HG03432 (cell line): Measurements from ENCODE around the gene TP53BP2.
"Not testable (repeated sequence)": the region's sequence is repeated elsewhere in the genome, so short reads cannot be mapped to it uniquely, and the experiment has no call there.

ENCODE experiments used
- ATAC-seq: cut with Tn5 transposase; IDR thresholded peaks from one replicate; pipeline ENCODE4 v1.9.1; 2021; ENCODE audit warnings: mild to moderate bottlenecking, moderate library complexity; ENCODE audit not compliant: unreplicated experiment

TP53BP2 gene

DNA sequence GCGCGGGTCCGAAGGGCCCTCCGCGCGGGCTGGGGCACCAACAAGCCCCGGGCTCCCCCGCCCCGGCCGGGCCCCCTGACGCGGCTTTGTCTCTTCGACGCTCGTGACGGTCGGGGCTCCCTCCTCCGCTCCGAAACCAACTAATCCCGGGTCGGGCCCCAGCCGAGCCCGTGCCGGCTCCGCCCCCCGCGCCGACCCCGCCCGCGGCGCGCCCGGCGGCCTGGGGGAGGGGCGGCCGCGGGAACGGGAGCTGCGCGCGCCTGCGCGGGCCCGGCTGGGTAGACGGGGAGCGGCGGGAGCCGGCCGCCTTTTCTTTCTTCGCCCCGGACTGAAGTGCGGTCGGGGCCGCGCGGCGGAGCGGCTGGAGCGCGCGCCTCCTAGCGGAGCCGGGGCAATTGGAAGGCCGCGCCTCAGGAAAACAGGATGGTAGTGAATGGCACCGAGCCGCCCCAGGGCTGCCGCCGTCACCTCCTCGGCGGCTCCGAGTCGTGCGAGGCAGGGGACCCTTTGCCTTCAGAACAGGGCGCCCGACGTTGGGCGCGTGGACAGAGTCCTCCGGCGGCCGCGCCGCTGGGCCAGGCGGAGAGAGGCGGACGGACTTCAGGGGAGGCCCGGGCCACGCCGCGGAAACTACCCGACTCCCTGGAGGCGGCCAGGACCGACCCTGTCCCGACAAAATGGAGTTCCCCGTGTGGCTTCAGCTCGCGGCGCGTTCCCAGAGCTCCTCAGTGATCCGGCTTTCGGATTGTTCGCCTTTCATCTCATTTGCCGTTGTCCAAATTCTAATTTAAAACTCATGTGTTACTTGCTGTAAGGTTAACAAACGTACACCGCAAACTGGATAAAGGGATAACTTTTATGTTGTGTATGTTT lies at the start of gene TP53BP2:
Gene TP53BP2 (minus strand): TSS at position 138 of the 873 bp plus-strand sequence. CDS start 267 bp downstream, outside the sequence.
- ATAC-seq = peak; percentile 76

DNA sequence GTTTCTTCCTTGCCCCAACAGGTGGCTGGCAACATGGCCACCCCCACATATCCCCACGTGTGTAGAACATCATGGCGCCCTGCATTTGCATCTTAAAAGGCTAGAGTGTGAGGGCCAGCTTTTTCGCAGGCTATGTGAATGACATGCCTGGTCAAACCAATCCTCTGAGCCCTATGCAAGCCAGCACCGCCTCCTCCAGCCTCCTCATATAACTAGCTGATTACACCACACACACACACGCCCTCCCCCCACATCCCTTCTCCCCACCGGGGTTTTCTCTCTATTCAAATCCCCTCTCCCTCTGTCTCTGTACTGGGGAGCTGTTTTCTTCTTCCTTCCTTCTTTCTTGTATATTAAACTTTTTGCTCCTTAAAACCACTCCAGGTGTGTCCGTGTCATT lies 44.7 kb upstream of the TP53BP2 start:
- ATAC-seq = not testable (repeated sequence)

- not testable (repeated sequence) for ATAC-seq
Observed at GRCh38 chr1:223889319-223889718, 43.6 kb upstream of the TP53BP2 start.

GRCh38 chr1:223887747-223888418 lies 42.1 kb upstream of the TP53BP2 start:
- ATAC-seq = no peak

DNA sequence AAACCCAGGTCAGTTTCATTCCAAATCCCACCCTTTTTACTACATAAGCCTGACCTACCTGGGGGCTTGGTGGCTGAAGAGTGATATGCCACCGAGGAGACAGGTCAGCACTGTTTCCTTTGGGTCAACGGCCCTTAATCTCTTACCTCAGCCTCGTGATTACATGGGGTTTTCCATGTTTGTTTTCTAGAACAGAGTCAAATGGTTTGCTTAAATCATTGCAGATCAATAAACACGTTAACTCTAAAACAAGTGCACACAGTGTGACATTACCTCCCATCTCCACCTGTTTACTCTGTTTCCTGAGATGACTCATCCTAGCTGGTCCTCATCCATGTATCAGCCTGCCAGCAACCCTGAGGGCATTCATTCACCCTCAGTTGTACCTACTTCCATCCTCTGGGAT lies 40.8 kb upstream of the TP53BP2 start:
- ATAC-seq = no peak

DNA sequence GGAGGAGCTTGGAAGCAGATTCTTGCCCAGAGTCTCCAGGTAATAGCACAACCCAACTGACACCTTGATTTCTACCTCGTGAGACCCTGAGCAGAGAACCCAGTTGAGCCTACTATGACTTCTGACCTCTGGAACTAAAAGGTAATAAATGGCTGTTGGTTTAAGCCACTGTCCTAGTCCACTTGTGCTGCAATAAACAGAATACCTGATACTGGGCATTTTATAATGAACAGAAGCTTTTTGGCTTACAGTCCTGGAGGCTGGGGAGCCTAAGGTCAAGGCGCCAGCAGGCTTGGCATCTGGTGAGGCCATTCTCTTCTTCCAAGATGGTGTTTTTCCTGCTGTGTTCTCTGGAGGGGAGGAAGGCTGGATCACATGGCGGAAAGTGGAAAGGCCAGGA lies 39.9 kb upstream of the TP53BP2 start:
- ATAC-seq = no peak

GRCh38 chr1:223878598-223879325 lies 33.0 kb upstream of the TP53BP2 start:
- ATAC-seq = no peak

GRCh38 chr1:223877804-223878203 lies 32.1 kb upstream of the TP53BP2 start:
- no peak for ATAC-seq

GRCh38 chr1:223876590-223876989 lies 30.8 kb upstream of the TP53BP2 start:
- ATAC-seq = no peak

DNA sequence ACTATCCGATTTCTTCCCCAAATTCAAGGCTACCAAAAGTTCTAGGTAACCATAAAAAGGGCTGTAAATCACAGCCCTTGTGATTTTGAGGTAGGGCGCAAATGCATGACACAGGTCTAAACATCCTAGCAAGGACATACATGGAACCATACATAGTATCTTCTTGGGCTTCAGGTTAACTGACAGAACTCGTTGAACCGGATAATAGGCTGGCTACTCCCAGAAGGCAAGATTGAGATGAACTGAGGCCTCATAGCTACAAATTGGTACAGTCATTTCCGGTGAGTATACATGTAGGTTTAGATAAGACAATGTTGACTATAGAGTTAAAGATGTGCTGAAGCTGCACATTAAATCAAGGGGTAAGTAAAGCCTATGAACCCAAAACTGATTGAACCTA lies 27.3 kb upstream of the TP53BP2 start:
- ATAC-seq = no peak

GRCh38 chr1:223872308-223872901 lies 26.7 kb upstream of the TP53BP2 start:
- ATAC-seq = no peak

- no peak for ATAC-seq
Observed at GRCh38 chr1:223870617-223871574, 25.1 kb upstream of the TP53BP2 start.

- ATAC-seq = not testable (repeated sequence)
Observed at GRCh38 chr1:223864599-223865368, 19.0 kb upstream of the TP53BP2 start.

GRCh38 chr1:223864084-223864483 lies 18.3 kb upstream of the TP53BP2 start:
- ATAC-seq = no peak

DNA sequence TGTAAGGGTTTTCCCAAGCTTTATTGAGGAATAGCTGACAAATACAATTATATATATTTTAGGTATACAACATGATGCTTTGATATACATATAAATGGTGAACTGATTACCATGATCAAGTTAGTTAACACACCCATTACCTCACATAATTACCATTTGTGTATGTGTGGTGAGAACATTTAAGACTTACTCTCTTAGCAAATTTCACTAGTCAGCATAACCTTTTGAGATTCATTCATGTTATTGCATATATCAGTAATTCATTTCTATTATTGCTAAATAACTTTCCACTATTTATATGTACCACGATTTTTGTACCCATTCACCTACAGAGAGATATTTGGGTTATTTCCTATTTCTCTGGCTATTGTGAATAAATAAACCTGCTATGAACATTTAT lies 16.2 kb upstream of the TP53BP2 start:
- no peak for ATAC-seq

DNA sequence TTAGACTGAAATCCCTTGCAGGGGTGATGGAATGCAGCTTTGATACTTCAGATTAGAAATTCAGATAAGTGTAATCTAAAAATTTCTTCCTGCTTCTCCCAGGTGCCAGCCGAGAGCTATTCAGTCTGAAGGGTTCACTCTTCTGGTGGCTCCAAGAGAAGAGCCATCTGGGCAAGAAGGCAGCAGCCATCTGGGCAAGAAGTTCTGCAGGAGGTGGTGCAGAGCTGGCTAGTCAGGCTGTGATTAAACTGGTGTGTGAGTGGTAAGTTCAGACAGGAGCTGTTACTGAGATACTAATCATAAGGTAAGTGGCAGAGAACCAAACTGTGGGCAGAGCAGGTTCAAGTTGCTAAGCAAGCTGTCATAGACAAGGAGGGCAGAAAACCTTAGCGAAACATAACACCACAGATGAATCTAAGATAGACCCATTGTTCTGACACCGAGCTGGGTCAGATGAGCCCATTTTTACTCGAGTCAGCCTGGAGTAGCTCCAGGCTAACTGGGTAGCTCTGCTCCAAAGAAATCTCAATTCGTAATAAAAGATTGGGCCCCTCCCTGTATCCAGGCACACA lies 14.4 kb upstream of the TP53BP2 start:
- no peak for ATAC-seq

DNA sequence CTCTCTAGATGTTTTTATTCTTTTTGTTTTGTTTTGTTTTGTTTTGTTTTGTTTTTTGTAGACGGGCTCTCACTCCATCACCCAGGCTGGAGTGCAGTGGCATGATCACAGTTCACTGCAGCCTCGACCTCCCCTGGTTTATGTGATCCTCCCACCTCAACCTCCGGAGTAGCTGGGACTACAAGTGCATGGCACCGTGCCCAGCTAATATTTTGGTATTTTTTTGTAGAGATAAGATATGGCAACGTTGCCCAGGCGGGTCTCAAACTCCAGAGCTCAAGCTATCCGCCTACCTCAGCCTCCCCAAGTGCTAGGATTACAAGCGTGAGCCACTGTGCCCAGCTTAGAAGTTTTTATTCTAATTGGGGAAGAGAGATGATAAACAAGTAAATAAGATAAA lies 13.3 kb upstream of the TP53BP2 start:
- ATAC-seq = no peak

GRCh38 chr1:223856386-223856785 lies 10.6 kb upstream of the TP53BP2 start:
- ATAC-seq = no peak

DNA sequence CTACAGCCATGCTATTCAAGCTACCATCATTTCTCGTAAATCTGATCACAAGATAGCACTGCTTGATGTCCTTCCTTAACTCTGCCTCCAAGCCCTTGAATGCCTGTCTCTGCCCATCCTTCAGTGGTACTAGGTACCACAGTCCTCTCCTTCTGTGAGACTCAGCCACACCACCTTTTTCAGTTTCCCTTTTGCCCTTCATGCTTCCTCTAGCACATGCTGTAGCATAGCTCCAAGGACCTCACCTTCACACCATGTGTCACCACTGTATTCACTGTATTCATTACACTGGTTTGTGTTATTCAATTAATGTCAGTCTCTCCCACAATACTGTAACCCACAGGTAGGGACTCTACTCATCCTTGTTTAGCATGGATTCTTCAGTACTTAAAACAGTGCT lies 8.0 kb upstream of the TP53BP2 start:
- no peak for ATAC-seq
